GM12872 (cell line): ENCODE data around the gene HGD.

Source experiments
- CTCF ChIP-seq: IDR thresholded peaks from 3 replicates; pipeline ENCODE4 v1.5.1; 2011; ENCODE audit warnings: low read depth, mild to moderate bottlenecking, low read length, moderate library complexity; ENCODE audit not compliant: insufficient read depth

HGD gene

GRCh38 chr3:120604382-120604781, 77.7 kb downstream of the HGD start:
- TF ChIP-seq CTCF, result no peak

GRCh38 chr3:120602682-120603081, 79.4 kb downstream of the HGD start:
- TF ChIP-seq CTCF, result no peak

- TF ChIP-seq CTCF, result no peak
Measured at GRCh38 chr3:120601554-120601953, 80.5 kb downstream of the HGD start.

GRCh38 chr3:120599211-120599610, 82.8 kb downstream of the HGD start:
- no peak for TF ChIP-seq CTCF

GRCh38 chr3:120597445-120598049, 84.5 kb downstream of the HGD start:
- TF ChIP-seq CTCF, result no peak

- no peak for TF ChIP-seq CTCF
Measured at GRCh38 chr3:120596853-120597223, 85.2 kb downstream of the HGD start.

GRCh38 chr3:120596116-120596852, 85.8 kb downstream of the HGD start, which contains the start of gene NDUFB4:
NDUFB4 (plus strand) TSS chr3:120596336; CDS start chr3:120596360, 24 bp downstream.
- TF ChIP-seq CTCF, result no peak

- TF ChIP-seq CTCF, result no peak
Measured at GRCh38 chr3:120595788-120596115, 86.3 kb downstream of the HGD start.
